Lower leg skin (tissue), 4 donors: Measurements from ENCODE around the gene CNNM4. TPM values are rescaled to one million over a fixed set of nuclear protein-coding genes. Genes with fewer than 3 reads are reported as not detected.
"Not testable (repeated sequence)": the region's sequence is repeated elsewhere in the genome, so short reads cannot be mapped to it uniquely, and the experiment has no call there.

Experiments
- DNase-seq, 2 donors: peaks; one replicate each; pipeline ENCODE4 v3.0.0-alpha.2; 2019; ENCODE audit warnings: low spot score in 2 of 2
- H3K4me3 ChIP-seq: fragments of 200-600 bp; sonication (generic); 2 replicates; pipeline ENCODE4 v1.5.1; 2017; ENCODE audit warnings: mild to moderate bottlenecking, low read depth; ENCODE audit not compliant: poor library complexity, severe bottlenecking
- CTCF ChIP-seq, 3 donors: fragments of 450-650 bp; IDR thresholded peaks; one replicate each; pipeline ENCODE4 v1.5.1; 2016; ENCODE audit warnings: antibody characterized with exemption in 3 of 3, mild to moderate bottlenecking in 3 of 3, moderate library complexity in 2 of 3
- POLR2A ChIP-seq, 2 donors: fragments of 450-650 bp; IDR thresholded peaks; one replicate each; pipeline ENCODE4 v1.6.1; 2016 to 2017; ENCODE audit warnings: antibody characterized with exemption in 2 of 2, mild to moderate bottlenecking in 1 of 2, moderate library complexity in 1 of 2
- WGBS, 2 donors: methylation state at CpG; one replicate each; pipeline ENCODE4 v1.1.5; 2018; 5-methylcytosine and 5-hydroxymethylcytosine counted together
- intact Hi-C: fragments of 100-400 bp; cut with DNase I; formaldehyde crosslinking; loops from one replicate; pipeline ENCODE4 v1.15.0; 2023; ENCODE audit warnings: low total_unique reads
- total RNA-seq, 4 donors: library from RNA; depleted of rRNA; stranded (reverse); fragments of >200 nt; gene quantifications; one replicate each; pipeline ENCODE4 v1.1.0, GENCODE V29; 2016

CNNM4 gene
- total RNA-seq, 4 donors from 2014 or later, result 17.4 to 29.1 (median 22.2) TPM

- WGBS, 2 donors, result 82 to 90% methylated on average over 16 of the region's 17 CpGs
- no peak overlapping the region for H3K4me3 ChIP-seq
- DNase-seq, result no peak
- TF ChIP-seq POLR2A (IDR thresholded peaks at IDR 0.05), result no peak
- TF ChIP-seq CTCF (IDR thresholded peaks at IDR 0.05), result no peak
- intact Hi-C loops, result no loop called here
These were observed 32.4 kb downstream of the CNNM4 start for GRCh38 chr2:96792772-96793749.

- 94 to 98% methylated on average over 6 of the region's 6 CpGs for WGBS, 2 donors
- intact Hi-C loops, result no loop called here
- TF ChIP-seq CTCF (IDR thresholded peaks at IDR 0.05), result no peak
- no peak for TF ChIP-seq POLR2A (IDR thresholded peaks at IDR 0.05)
- DNase-seq, result no peak
- H3K4me3 ChIP-seq, result no peak overlapping the region
These were observed 34.4 kb downstream of the CNNM4 start for GRCh38 chr2:96795076-96795475.

- H3K4me3 ChIP-seq, intact Hi-C loops, DNase-seq: not testable (repeated sequence)
- WGBS, 2 donors, result 88 to 91% methylated on average over 6 of the region's 6 CpGs
These were observed 35.8 kb downstream of the CNNM4 start for GRCh38 chr2:96796497-96796896.

GRCh38 chr2:96797066-96797625, 36.4 kb downstream of the CNNM4 start:
- WGBS, 2 donors, result 93 to 95% methylated on average over 18 to 23 of the region's 23 CpGs
- intact Hi-C loops, result no loop called here
- no peak overlapping the region for H3K4me3 ChIP-seq
- no peak for DNase-seq
- no peak for TF ChIP-seq POLR2A (IDR thresholded peaks at IDR 0.05)

- WGBS, 2 donors, result 82 to 87% methylated on average over 23 of the region's 23 CpGs
- intact Hi-C loops, result no loop called here
- no peak for DNase-seq
- no peak overlapping the region for H3K4me3 ChIP-seq
- TF ChIP-seq POLR2A (IDR thresholded peaks at IDR 0.05) (no peak), CTCF (IDR thresholded peaks at IDR 0.05) (no peak)
These were observed 38.3 kb downstream of the CNNM4 start for GRCh38 chr2:96798733-96799622.

- intact Hi-C loops, result no loop called here
- 88 to 92% methylated on average over 8 of the region's 8 CpGs for WGBS, 2 donors
- H3K4me3 ChIP-seq, result no peak overlapping the region
- TF ChIP-seq POLR2A (IDR thresholded peaks at IDR 0.05) (no peak), CTCF (IDR thresholded peaks at IDR 0.05) (no peak)
- DNase-seq, result no peak
These were observed 38.9 kb downstream of the CNNM4 start for GRCh38 chr2:96799623-96799935.
